Trophoblast cell (in vitro differentiated cells and primary cell): Measurements from ENCODE around the gene POLE.

Experiments used
- DNase-seq, 2 donors: peaks; one replicate each; pipeline ENCODE4 v3.0.0-alpha.2; 2016
- H2AFZ ChIP-seq: 2 replicates; pipeline ENCODE4 v1.6.1; 2013; ENCODE audit warnings: low read length, moderate library complexity, mild to moderate bottlenecking; ENCODE audit not compliant: insufficient read depth, poor library complexity
- H2AK5ac ChIP-seq: 2 replicates; pipeline ENCODE4 v1.6.1; 2013; ENCODE audit warnings: mild to moderate bottlenecking, low read length
- H2BK120ac ChIP-seq: 2 replicates; pipeline ENCODE4 v1.6.1; 2013; ENCODE audit warnings: low read length, mild to moderate bottlenecking, moderate library complexity; ENCODE audit not compliant: insufficient read depth, poor library complexity
- H2BK12ac ChIP-seq: 2 replicates; pipeline ENCODE4 v1.6.1; 2013; ENCODE audit warnings: mild to moderate bottlenecking, low read length, moderate library complexity
- H2BK5ac ChIP-seq: 2 replicates; pipeline ENCODE4 v1.6.1; 2013; ENCODE audit warnings: low read length, low read depth, moderate library complexity, mild to moderate bottlenecking; ENCODE audit not compliant: poor library complexity
- H3K14ac ChIP-seq: 2 replicates; pipeline ENCODE4 v1.6.1; 2013; ENCODE audit warnings: mild to moderate bottlenecking, low read length
- H3K18ac ChIP-seq: 2 replicates; pipeline ENCODE4 v1.6.1; 2013; ENCODE audit warnings: mild to moderate bottlenecking, low read length
- H3K23ac ChIP-seq: 2 replicates; pipeline ENCODE4 v1.6.1; 2013; ENCODE audit warnings: low read length
- H3K27ac ChIP-seq: 2 replicates; pipeline ENCODE4 v1.5.1; 2013; ENCODE audit warnings: low read depth, mild to moderate bottlenecking, inconsistent platforms, low read length, moderate library complexity
- H3K27me3 ChIP-seq: 2 replicates; pipeline ENCODE4 v1.6.1; 2013; ENCODE audit warnings: inconsistent platforms, mild to moderate bottlenecking, low read length, moderate library complexity; ENCODE audit not compliant: insufficient read depth
- H3K36me3 ChIP-seq, 2 experiments: 1 replicate in 1 of 2; 2 replicates in 1 of 2; pipeline ENCODE4 v1.6.1; 2013; ENCODE audit warnings: low read length in 2 of 2, mild to moderate bottlenecking in 2 of 2, moderate library complexity in 1 of 2; ENCODE audit not compliant: insufficient read depth in 2 of 2, control insufficient read depth in 1 of 2
- H3K4ac ChIP-seq: 2 replicates; pipeline ENCODE4 v1.6.1; 2013; ENCODE audit warnings: low read depth, mild to moderate bottlenecking, low read length, moderate library complexity
- H3K4me1 ChIP-seq, 2 experiments: 1 replicate in 1 of 2; 2 replicates in 1 of 2; pipeline ENCODE4 v1.6.1; 2013; ENCODE audit warnings: low read length in 2 of 2, mild to moderate bottlenecking in 2 of 2, moderate library complexity in 1 of 2; ENCODE audit not compliant: insufficient read depth in 2 of 2, control insufficient read depth in 1 of 2
- H3K4me2 ChIP-seq: 2 replicates; pipeline ENCODE4 v1.6.1; 2013; ENCODE audit warnings: inconsistent platforms, mild to moderate bottlenecking, low read length, moderate library complexity
- H3K4me3 ChIP-seq: 2 replicates; pipeline ENCODE4 v1.5.1; 2013; ENCODE audit warnings: mild to moderate bottlenecking, low read depth, low read length, inconsistent platforms
- H3K79me1 ChIP-seq: one replicate; pipeline ENCODE4 v1.6.1; 2013; ENCODE audit warnings: low read length
- H3K79me2 ChIP-seq: 2 replicates; pipeline ENCODE4 v1.6.1; 2013; ENCODE audit warnings: low read length, mild to moderate bottlenecking; ENCODE audit not compliant: control insufficient read depth, insufficient read depth, poor library complexity
- H3K9ac ChIP-seq: 2 replicates; pipeline ENCODE4 v1.6.1; 2013; ENCODE audit warnings: mild to moderate bottlenecking, low read length
- H3K9me3 ChIP-seq: 2 replicates; pipeline ENCODE4 v1.6.1; 2013; ENCODE audit warnings: low read depth, mild to moderate bottlenecking, control low read depth, inconsistent platforms, low read length; ENCODE audit not compliant: insufficient read depth
- H4K12ac ChIP-seq: 2 replicates; pipeline ENCODE4 v1.6.1; 2013; ENCODE audit warnings: low read depth, mild to moderate bottlenecking, low read length, moderate library complexity
- H4K8ac ChIP-seq: 2 replicates; pipeline ENCODE4 v1.6.1; 2013; ENCODE audit warnings: low read depth, mild to moderate bottlenecking, low read length, moderate library complexity
- H4K91ac ChIP-seq: one replicate; pipeline ENCODE4 v1.6.1; 2013; ENCODE audit warnings: low read depth, mild to moderate bottlenecking, low read length, moderate library complexity
- WGBS: extraction: QIAGEN DNeasy Blood & Tissue Kit; methylation state at CpG from one replicate; pipeline ENCODE4 v1.1.7; 2013; ENCODE audit warnings: missing lambda C conversion rate; ENCODE audit not compliant: insufficient read length, insufficient coverage; ENCODE audit errors: extremely low coverage; 5-methylcytosine and 5-hydroxymethylcytosine counted together

POLE gene

GRCh38 chr12:132719954-132720324 lies 32.8 kb upstream of the POLE start:
- Histone ChIP-seq H3K18ac (no peak overlapping the region), H4K8ac (no peak overlapping the region), H2AK5ac (no peak overlapping the region), H2AFZ (no peak overlapping the region), H3K4me3 (no peak overlapping the region), H3K14ac (no peak overlapping the region), H3K23ac (no peak overlapping the region), H2BK120ac (no peak overlapping the region), H2BK5ac (no peak overlapping the region), H3K27me3 (no peaks in the 10 kb centered on the region), H2BK12ac (no peak overlapping the region), H4K91ac (no peak overlapping the region), H3K9ac (no peak overlapping the region), H4K12ac (no peak overlapping the region), H3K79me1 (no peaks in the 10 kb centered on the region), H3K4me1 (no peaks in the 10 kb centered on the region), H3K36me3 (peaks cover 72 to 74% of the 10 kb centered on the region in 2 experiments), H3K79me2 (no peaks in the 10 kb centered on the region), H3K27ac (no peak overlapping the region), H3K4ac (no peak overlapping the region), H3K4me2 (no peak overlapping the region), H3K9me3 (no peaks in the 10 kb centered on the region)
- DNase-seq = no peak
- no CpG with 5 or more reads among the region's 12 CpGs for WGBS

GRCh38 chr12:132719141-132719953 lies 32.2 kb upstream of the POLE start:
- Histone ChIP-seq H3K4me1 (no peaks in the 10 kb centered on the region), H3K36me3 (peaks cover 71 to 74% of the 10 kb centered on the region in 2 experiments), H3K79me1 (no peaks in the 10 kb centered on the region), H3K4ac (no peak overlapping the region), H4K12ac (no peak overlapping the region), H3K9ac (no peak overlapping the region), H3K23ac (no peak overlapping the region), H3K79me2 (no peaks in the 10 kb centered on the region), H2BK12ac (no peak overlapping the region), H3K4me2 (no peak overlapping the region), H2BK5ac (no peak overlapping the region), H3K18ac (no peak overlapping the region), H4K8ac (no peak overlapping the region), H2AFZ (no peak overlapping the region), H3K4me3 (no peak overlapping the region), H4K91ac (no peak overlapping the region), H2BK120ac (no peak overlapping the region), H3K9me3 (no peaks in the 10 kb centered on the region), H3K27ac (no peak overlapping the region), H2AK5ac (no peak overlapping the region), H3K27me3 (no peaks in the 10 kb centered on the region), H3K14ac (no peak overlapping the region)
- DNase-seq = peak in 1 of 2 donors; percentile 13
- WGBS = no CpG with 5 or more reads among the region's 31 CpGs

GRCh38 chr12:132718644-132719043 lies 31.5 kb upstream of the POLE start:
- H2BK5ac ChIP-seq = no peak overlapping the region

GRCh38 chr12:132717531-132718387 lies 30.6 kb upstream of the POLE start:
- H3K4me2 ChIP-seq = no peak overlapping the region
- no peak overlapping the region for H3K4me3 ChIP-seq
- H2AFZ ChIP-seq = no peak overlapping the region
- H3K4me1 ChIP-seq = no peaks in the 10 kb centered on the region
- no peak overlapping the region for H3K27ac ChIP-seq
- H2BK120ac ChIP-seq = no peak overlapping the region
- H3K79me2 ChIP-seq = no peaks in the 10 kb centered on the region
- no peak overlapping the region for H2AK5ac ChIP-seq
- no peak overlapping the region for H3K23ac ChIP-seq
- H4K12ac ChIP-seq = no peak overlapping the region
- no peak overlapping the region for H3K9ac ChIP-seq
- H3K14ac ChIP-seq = no peak overlapping the region
- no peak for DNase-seq
- H2BK12ac ChIP-seq = no peak overlapping the region
- peaks cover 58 to 61% of the 10 kb centered on the region in 2 experiments for H3K36me3 ChIP-seq
- H3K9me3 ChIP-seq = no peaks in the 10 kb centered on the region
- no CpG with 5 or more reads among the region's 61 CpGs for WGBS
- H2BK5ac ChIP-seq = no peak overlapping the region
- H3K27me3 ChIP-seq = no peaks in the 10 kb centered on the region
- H3K4ac ChIP-seq = no peak overlapping the region
- H4K8ac ChIP-seq = no peak overlapping the region
- no peak overlapping the region for H3K18ac ChIP-seq
- H3K79me1 ChIP-seq = no peaks in the 10 kb centered on the region
- H4K91ac ChIP-seq = no peak overlapping the region

More at GRCh38 chr12:132718644-132719043, 31.5 kb upstream of the POLE start:
- Histone ChIP-seq H4K91ac (no peak overlapping the region), H3K79me1 (no peaks in the 10 kb centered on the region), H3K4me3 (no peak overlapping the region), H3K9ac (no peak overlapping the region), H3K4me2 (no peak overlapping the region), H3K14ac (no peak overlapping the region), H2AFZ (no peak overlapping the region), H3K27ac (no peak overlapping the region), H2BK120ac (no peak overlapping the region), H3K27me3 (no peaks in the 10 kb centered on the region), H3K23ac (no peak overlapping the region), H3K79me2 (no peaks in the 10 kb centered on the region), H4K12ac (peak overlapping the region; percentile 49), H2BK12ac (no peak overlapping the region), H3K9me3 (no peaks in the 10 kb centered on the region), H3K18ac (no peak overlapping the region), H2AK5ac (no peak overlapping the region), H3K4ac (no peak overlapping the region), H3K36me3 (peaks cover 66 to 69% of the 10 kb centered on the region in 2 experiments), H3K4me1 (no peaks in the 10 kb centered on the region), H4K8ac (no peak overlapping the region)
- no peak for DNase-seq
- WGBS = no CpG with 5 or more reads among the region's 21 CpGs
